OCI-LY3 (cell line): ENCODE data around the gene TTC22.

Experiments used
- H2AFZ ChIP-seq: fragments of 200-600, 300-600 bp; shearing (Covaris generic); 2 replicates; pipeline ENCODE4 v1.6.0; 2014; ENCODE audit warnings: antibody characterized with exemption, low read depth, low read length
- H3K27ac ChIP-seq: fragments of 200-600, 300-600 bp; sonication (generic); 2 replicates; pipeline ENCODE4 v1.5.1; 2014; ENCODE audit warnings: mild to moderate bottlenecking, low read length, moderate library complexity, mixed read lengths
- H3K27me3 ChIP-seq: fragments of 200-600, 300-600 bp; sonication (generic); 2 replicates; pipeline ENCODE4 v1.6.1; 2014; ENCODE audit warnings: low read depth, low read length, mixed read lengths
- H3K36me3 ChIP-seq: fragments of 200-600, 300-600 bp; sonication (generic); replicated peaks from 2 replicates; pipeline ENCODE3; 2014; ENCODE audit warnings: low read depth, low read length, mixed read lengths
- H3K4me1 ChIP-seq: fragments of 300-600, 200-600 bp; sonication (generic); 2 replicates; pipeline ENCODE4 v1.6.1; 2014; ENCODE audit warnings: low read length, mixed read lengths
- H3K4me2 ChIP-seq: fragments of 200-600, 300-600 bp; sonication (generic); 2 replicates; pipeline ENCODE4 v1.6.1; 2014; ENCODE audit warnings: low read length, mixed read lengths
- H3K4me3 ChIP-seq: fragments of 300-600, 200-600 bp; sonication (generic); 2 replicates; pipeline ENCODE4 v1.5.1; 2014; ENCODE audit warnings: antibody characterized with exemption, mild to moderate bottlenecking, low read length, moderate library complexity
- H3K79me2 ChIP-seq: fragments of 300-600, 200-600 bp; shearing (Covaris generic); 2 replicates; pipeline ENCODE4 v1.6.1; 2014; ENCODE audit warnings: mild to moderate bottlenecking, low read length, mixed read lengths
- H3K9ac ChIP-seq: fragments of 300-600, 200-600 bp; shearing (Covaris generic); 2 replicates; pipeline ENCODE4 v1.6.0; 2014; ENCODE audit warnings: mild to moderate bottlenecking, low read length, moderate library complexity
- H3K9me3 ChIP-seq: fragments of 200-600, 300-600 bp; shearing (Covaris generic); 2 replicates; pipeline ENCODE4 v1.6.1; 2014; ENCODE audit warnings: low read length, mixed read lengths; ENCODE audit not compliant: insufficient read depth
- H4K20me1 ChIP-seq: fragments of 200-600, 300-600 bp; sonication (generic); 2 replicates; pipeline ENCODE4 v1.6.1; 2016; ENCODE audit warnings: low read length, mixed read lengths; ENCODE audit not compliant: insufficient read depth
- CTCF ChIP-seq: fragments of 200-600, 300-600 bp; sonication (generic); IDR thresholded peaks from 2 replicates; pipeline ENCODE4 v1.5.1; 2014; ENCODE audit warnings: antibody characterized with exemption, low read length, low read depth
- EZH2phosphoT487 ChIP-seq: fragments of 200-600 bp; shearing (Covaris generic); IDR thresholded peaks from 2 replicates; pipeline ENCODE4 v1.6.1; 2018; ENCODE audit warnings: antibody characterized with exemption, mixed run types, low read depth

The TTC22 gene

GRCh38 chr1:54754486-54755285 lies 46.4 kb downstream of the TTC22 start:
- Histone ChIP-seq H3K27me3 (no peaks in the 10 kb centered on the region), H3K36me3 (no peaks in the 10 kb centered on the region), H3K4me1 (no peaks in the 10 kb centered on the region), H3K4me3 (no peak overlapping the region), H3K79me2 (no peaks in the 10 kb centered on the region), H3K4me2 (no peak overlapping the region), H3K9ac (no peak overlapping the region), H3K27ac (no peak overlapping the region), H2AFZ (no peak overlapping the region), H4K20me1 (no peaks in the 10 kb centered on the region), H3K9me3 (no peaks in the 10 kb centered on the region)
- TF ChIP-seq CTCF (no peak), EZH2phosphoT487 (no peak)

- Histone ChIP-seq H3K9ac (no peak overlapping the region), H3K4me2 (no peak overlapping the region), H3K27me3 (no peaks in the 10 kb centered on the region), H3K79me2 (no peaks in the 10 kb centered on the region), H3K4me1 (no peaks in the 10 kb centered on the region), H4K20me1 (no peaks in the 10 kb centered on the region), H3K27ac (no peak overlapping the region), H3K9me3 (no peaks in the 10 kb centered on the region), H2AFZ (no peak overlapping the region), H3K4me3 (no peak overlapping the region), H3K36me3 (no peaks in the 10 kb centered on the region)
- TF ChIP-seq EZH2phosphoT487 (no peak), CTCF (no peak)
These were observed 47.1 kb downstream of the TTC22 start for GRCh38 chr1:54754045-54754444.

- no peaks in the 10 kb centered on the region for H3K79me2 ChIP-seq
- H3K4me3 ChIP-seq = no peak overlapping the region
- no peak overlapping the region for H3K9ac ChIP-seq
- no peak overlapping the region for H3K27ac ChIP-seq
- no peaks in the 10 kb centered on the region for H3K4me1 ChIP-seq
- H3K27me3 ChIP-seq = no peaks in the 10 kb centered on the region
- no peak overlapping the region for H3K4me2 ChIP-seq
- H3K9me3 ChIP-seq = no peaks in the 10 kb centered on the region
- no peak for TF ChIP-seq EZH2phosphoT487
- no peak for TF ChIP-seq CTCF
- H2AFZ ChIP-seq = no peak overlapping the region
- no peaks in the 10 kb centered on the region for H4K20me1 ChIP-seq
- H3K36me3 ChIP-seq = no peaks in the 10 kb centered on the region
These were observed 49.7 kb downstream of the TTC22 start for GRCh38 chr1:54751426-54751825.

- Histone ChIP-seq H3K79me2 (no peaks in the 10 kb centered on the region), H3K4me3 (no peak overlapping the region), H3K4me1 (no peaks in the 10 kb centered on the region), H3K4me2 (no peak overlapping the region), H3K9me3 (no peaks in the 10 kb centered on the region), H4K20me1 (no peaks in the 10 kb centered on the region), H3K9ac (no peak overlapping the region), H3K27ac (no peak overlapping the region), H3K36me3 (no peaks in the 10 kb centered on the region), H3K27me3 (no peaks in the 10 kb centered on the region), H2AFZ (no peak overlapping the region)
- no peak for TF ChIP-seq CTCF
- TF ChIP-seq EZH2phosphoT487 = no peak
These were observed 50.5 kb downstream of the TTC22 start for GRCh38 chr1:54750596-54750995.
